ENCODE results near the gene PUM1. TPM values are rescaled to one million over a fixed set of nuclear protein-coding genes. Genes with fewer than 3 reads are reported as not detected.

PUM1 gene
- total RNA-seq, 4 donors from 2014 or later: 118 to 191 (median 132) TPM

GRCh38 chr1:30928789-30929134 lies 136.8 kb downstream of the PUM1 start:
- Histone ChIP-seq H3K36me3 (peaks cover 10 to 12% of the 10 kb centered on the region in 2 donors), H3K9me3 (no peaks in the 10 kb centered on the region), H3K27me3 (no peaks in the 10 kb centered on the region), H3K27ac (no peak overlapping the region), H3K4me1 (no peaks in the 10 kb centered on the region), H3K4me3 (replicated peaks in 1 of 3) (no peak overlapping the region)
- WGBS, 2 donors: 83 to 90% methylated on average over 2 of the region's 2 CpGs
- intact Hi-C loops (cut with DNase I): no loop called here
- no peak for DNase-seq
- TF ChIP-seq POLR2A (IDR thresholded peaks at IDR 0.05) (no peak), CTCF (IDR thresholded peaks at IDR 0.05) (no peak)

GRCh38 chr1:30928171-30928570 lies 137.3 kb downstream of the PUM1 start:
- no peak for DNase-seq
- Histone ChIP-seq H3K4me1 (no peaks in the 10 kb centered on the region), H3K4me3 (replicated peaks in 1 of 3) (no peak overlapping the region), H3K27me3 (no peaks in the 10 kb centered on the region), H3K27ac (no peak overlapping the region), H3K36me3 (peaks cover 6 to 10% of the 10 kb centered on the region in 2 donors), H3K9me3 (no peaks in the 10 kb centered on the region)
- intact Hi-C loops (cut with DNase I): no loop called here
- TF ChIP-seq CTCF (IDR thresholded peaks at IDR 0.05) (no peak), POLR2A (IDR thresholded peaks at IDR 0.05) (no peak)
- WGBS, 2 donors: 95 to 97% methylated on average over 7 of the region's 7 CpGs

- H3K4me3 ChIP-seq (replicated peaks in 1 of 3): no peak overlapping the region
- no peak for TF ChIP-seq POLR2A (IDR thresholded peaks at IDR 0.05)
- no peak for TF ChIP-seq CTCF (IDR thresholded peaks at IDR 0.05)
- intact Hi-C loops (cut with DNase I): no loop called here
- WGBS, 2 donors: 82 to 89% methylated on average over 3 of the region's 3 CpGs
- no peak overlapping the region for H3K27ac ChIP-seq
- peaks cover 0 to 4% of the 10 kb centered on the region in 2 donors for H3K36me3 ChIP-seq
- no peak for DNase-seq
- no peaks in the 10 kb centered on the region for H3K4me1 ChIP-seq
- no peaks in the 10 kb centered on the region for H3K9me3 ChIP-seq
- no peaks in the 10 kb centered on the region for H3K27me3 ChIP-seq
Observed at GRCh38 chr1:30927448-30927847, 138.1 kb downstream of the PUM1 start.

- no peak overlapping the region for H3K27ac ChIP-seq
- WGBS, 2 donors: 85 to 86% methylated on average over 1 of the region's 1 CpG
- H3K9me3 ChIP-seq: no peaks in the 10 kb centered on the region
- intact Hi-C loops (cut with DNase I): no loop called here
- no peak overlapping the region for H3K4me3 ChIP-seq (replicated peaks in 1 of 3)
- no peaks in the 10 kb centered on the region for H3K4me1 ChIP-seq
- no peak for DNase-seq
- TF ChIP-seq POLR2A (IDR thresholded peaks at IDR 0.05): no peak
- TF ChIP-seq CTCF (IDR thresholded peaks at IDR 0.05): no peak
- H3K27me3 ChIP-seq: no peaks in the 10 kb centered on the region
- H3K36me3 ChIP-seq: no peaks in the 10 kb centered on the region
Observed at GRCh38 chr1:30923597-30923996, 141.9 kb downstream of the PUM1 start.

GRCh38 chr1:30920827-30921226 lies 144.7 kb downstream of the PUM1 start:
- Histone ChIP-seq H3K27ac (no peak overlapping the region), H3K36me3 (no peaks in the 10 kb centered on the region), H3K27me3 (no peaks in the 10 kb centered on the region), H3K4me1 (no peaks in the 10 kb centered on the region), H3K4me3 (replicated peaks in 1 of 3) (no peak overlapping the region), H3K9me3 (no peaks in the 10 kb centered on the region)
- 70 to 74% methylated on average over 7 of the region's 7 CpGs for WGBS, 2 donors
- intact Hi-C loops (cut with DNase I): no loop called here
- TF ChIP-seq CTCF (IDR thresholded peaks at IDR 0.05): no peak
- no peak for TF ChIP-seq POLR2A (IDR thresholded peaks at IDR 0.05)
- no peak for DNase-seq

All from thyroid gland (tissue), 4 donors.